Uterus (tissue), 2 donors: Measurements from ENCODE around the gene ATOSA.

ENCODE experiments used
- POLR2A ChIP-seq, 2 donors: fragments of 450-650 bp; IDR thresholded peaks; one replicate each; pipeline ENCODE4 v1.6.1; 2016; ENCODE audit warnings: antibody characterized with exemption in 2 of 2, mild to moderate bottlenecking in 1 of 2, moderate library complexity in 1 of 2
- TF ChIP-seq, protein P1 (sequence below), 4 experiments: fragments of 200-600 bp in 2 of 4; fragments of 450-650 bp in 2 of 4; sonication (generic) in 2 of 4; IDR thresholded peaks; one replicate each; pipeline ENCODE4 v1.5.1; 2016 to 2019; ENCODE audit warnings: antibody characterized with exemption in 4 of 4, mild to moderate bottlenecking in 2 of 4, moderate library complexity in 1 of 4

DNA sequence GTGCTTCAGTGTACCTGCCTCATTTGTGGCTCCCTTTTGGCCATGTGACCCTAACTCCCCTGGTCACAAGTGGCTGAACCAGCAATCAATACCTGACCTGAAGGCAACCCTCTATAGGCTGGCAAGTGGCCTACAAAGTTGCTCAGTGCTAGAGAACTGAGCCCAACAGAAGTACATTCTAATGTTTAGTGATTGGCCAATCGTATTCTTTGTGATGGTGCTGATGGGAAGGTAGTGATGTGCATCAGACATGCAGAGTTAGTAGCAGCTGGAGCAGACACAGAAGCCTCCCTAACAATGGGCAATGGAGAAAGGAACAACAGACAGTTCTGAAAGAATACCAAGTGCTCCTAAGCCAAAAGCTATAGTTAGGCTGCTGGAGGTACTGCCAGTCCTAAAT is 10.4 kb upstream of the ATOSA start:
- no peak for TF ChIP-seq POLR2A (IDR thresholded peaks at IDR 0.05)
- TF ChIP-seq, protein P1, sequence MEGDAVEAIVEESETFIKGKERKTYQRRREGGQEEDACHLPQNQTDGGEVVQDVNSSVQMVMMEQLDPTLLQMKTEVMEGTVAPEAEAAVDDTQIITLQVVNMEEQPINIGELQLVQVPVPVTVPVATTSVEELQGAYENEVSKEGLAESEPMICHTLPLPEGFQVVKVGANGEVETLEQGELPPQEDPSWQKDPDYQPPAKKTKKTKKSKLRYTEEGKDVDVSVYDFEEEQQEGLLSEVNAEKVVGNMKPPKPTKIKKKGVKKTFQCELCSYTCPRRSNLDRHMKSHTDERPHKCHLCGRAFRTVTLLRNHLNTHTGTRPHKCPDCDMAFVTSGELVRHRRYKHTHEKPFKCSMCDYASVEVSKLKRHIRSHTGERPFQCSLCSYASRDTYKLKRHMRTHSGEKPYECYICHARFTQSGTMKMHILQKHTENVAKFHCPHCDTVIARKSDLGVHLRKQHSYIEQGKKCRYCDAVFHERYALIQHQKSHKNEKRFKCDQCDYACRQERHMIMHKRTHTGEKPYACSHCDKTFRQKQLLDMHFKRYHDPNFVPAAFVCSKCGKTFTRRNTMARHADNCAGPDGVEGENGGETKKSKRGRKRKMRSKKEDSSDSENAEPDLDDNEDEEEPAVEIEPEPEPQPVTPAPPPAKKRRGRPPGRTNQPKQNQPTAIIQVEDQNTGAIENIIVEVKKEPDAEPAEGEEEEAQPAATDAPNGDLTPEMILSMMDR (IDR thresholded peaks at IDR 0.05): no peak
